Neural cell (in vitro differentiated cells): ENCODE results near the gene CANX. TPM values are rescaled to one million over a fixed set of nuclear protein-coding genes. Genes with fewer than 3 reads are reported as not detected.

Experiments
- H2AFZ ChIP-seq: fragments of 200-600, 300-800 bp; sonication (generic), shearing (Covaris generic); 2 replicates; pipeline ENCODE4 v1.6.0; 2014; ENCODE audit warnings: low read depth, mild to moderate bottlenecking, antibody characterized with exemption, low read length, moderate library complexity
- H3F3A ChIP-seq: fragments of 200-600 bp; shearing (Covaris generic); 2 replicates; pipeline ENCODE4 v1.6.1; 2016; ENCODE audit warnings: mild to moderate bottlenecking, moderate library complexity, mixed read lengths, antibody characterized with exemption, low read length; ENCODE audit not compliant: insufficient read depth, poor library complexity, severe bottlenecking
- H3K27ac ChIP-seq: fragments of 200-600, 300-800 bp; sonication (generic), shearing (Covaris generic); 2 replicates; pipeline ENCODE4 v1.5.1; 2014; ENCODE audit warnings: mild to moderate bottlenecking, low read length, moderate library complexity
- H3K27me3 ChIP-seq: fragments of 300-800, 200-600 bp; sonication (generic), shearing (Covaris generic); 2 replicates; pipeline ENCODE4 v1.6.0; 2014; ENCODE audit warnings: mild to moderate bottlenecking, low read depth, low read length, moderate library complexity; ENCODE audit not compliant: insufficient read depth
- H3K36me3 ChIP-seq: fragments of 300-800, 200-600 bp; sonication (generic), shearing (Covaris generic); 2 replicates; pipeline ENCODE4 v1.5.1; 2014; ENCODE audit warnings: mild to moderate bottlenecking, antibody characterized with exemption, low read length, moderate library complexity; ENCODE audit not compliant: insufficient read depth
- H3K4me2 ChIP-seq: fragments of 300-800, 200-600 bp; sonication (generic), shearing (Covaris generic); 2 replicates; pipeline ENCODE4 v1.6.0; 2014; ENCODE audit warnings: mild to moderate bottlenecking, low read length
- H3K4me3 ChIP-seq: fragments of 300-800, 200-600 bp; sonication (generic), shearing (Covaris generic); 2 replicates; pipeline ENCODE4 v1.5.1; 2014; ENCODE audit warnings: mild to moderate bottlenecking, low read length, moderate library complexity
- H3K79me2 ChIP-seq: fragments of 200-600 bp; shearing (Covaris generic); replicated peaks from 2 replicates; pipeline ENCODE4 v1.6.0; 2014; ENCODE audit warnings: mild to moderate bottlenecking, low read length, moderate library complexity; ENCODE audit not compliant: insufficient read depth
- H3K9ac ChIP-seq: fragments of 300-800, 200-600 bp; sonication (generic), shearing (Covaris generic); 2 replicates; pipeline ENCODE4 v1.6.1; 2016; ENCODE audit warnings: mild to moderate bottlenecking, low read length, mixed read lengths
- H3K9me2 ChIP-seq: fragments of 200-600 bp; shearing (Covaris generic); 2 replicates; pipeline ENCODE4 v1.6.1; 2016; ENCODE audit warnings: mild to moderate bottlenecking, low read length, mixed read lengths; ENCODE audit not compliant: insufficient read depth
- H3K9me3 ChIP-seq: fragments of 200-600, 300-800 bp; sonication (generic), shearing (Covaris generic); 2 replicates; pipeline ENCODE4 v1.6.1; 2016; ENCODE audit warnings: mild to moderate bottlenecking, mixed run types, low read length, moderate library complexity, mixed read lengths
- H4K20me1 ChIP-seq: fragments of 200-600 bp; shearing (Covaris generic); 2 replicates; pipeline ENCODE4 v1.6.1; 2016; ENCODE audit warnings: mild to moderate bottlenecking, mixed run types; ENCODE audit not compliant: insufficient read depth
- EP300 ChIP-seq: fragments of 450-650 bp; conservative IDR thresholded peaks from 2 replicates; pipeline ENCODE4 v1.6.1; 2014; ENCODE audit warnings: antibody characterized with exemption, mild to moderate bottlenecking, moderate library complexity; ENCODE audit not compliant: poor library complexity, severe bottlenecking
- EZH2 ChIP-seq: fragments of 200-600, 300-800 bp; shearing (Covaris generic), sonication (generic); IDR thresholded peaks from 2 replicates; pipeline ENCODE4 v1.6.1; 2014; ENCODE audit warnings: antibody characterized with exemption, low read length, borderline replicate concordance, mild to moderate bottlenecking; ENCODE audit not compliant: insufficient read depth, poor library complexity, severe bottlenecking
- MXI1 ChIP-seq: fragments of 450-650 bp; conservative IDR thresholded peaks from 2 replicates; pipeline ENCODE4 v1.6.1; 2014; ENCODE audit warnings: antibody characterized with exemption, mild to moderate bottlenecking; ENCODE audit not compliant: poor library complexity, severe bottlenecking
- POLR2AphosphoS5 ChIP-seq: IDR thresholded peaks from 2 replicates; pipeline ENCODE4 v1.6.1; 2012
- RAD21 ChIP-seq: fragments of 450-650 bp; conservative IDR thresholded peaks from 2 replicates; pipeline ENCODE4 v1.6.1; 2014; ENCODE audit warnings: antibody characterized with exemption, mild to moderate bottlenecking, moderate library complexity
- SMC3 ChIP-seq: fragments of 450-650 bp; conservative IDR thresholded peaks from 2 replicates; pipeline ENCODE4 v1.6.1; 2014; ENCODE audit warnings: antibody characterized with exemption, mild to moderate bottlenecking, moderate library complexity; ENCODE audit not compliant: poor library complexity
- TAF1 ChIP-seq: IDR thresholded peaks from 2 replicates; pipeline ENCODE4 v1.6.1; 2012; ENCODE audit warnings: low read depth
- polyA plus RNA-seq: library from polyadenylated mRNA; depleted of rRNA; stranded (reverse); fragments of >200 nt; gene quantifications from 2 replicates; pipeline ENCODE4 v1.2.3, GENCODE V29; 2014
- TF ChIP-seq, protein P1 (sequence below): IDR thresholded peaks from 2 replicates; pipeline ENCODE4 v1.6.1; 2012; ENCODE audit warnings: borderline replicate concordance
- TF ChIP-seq, protein P2 (sequence below): fragments of 450-650 bp; IDR thresholded peaks from 2 replicates; pipeline ENCODE4 v1.5.1; 2014; ENCODE audit warnings: antibody characterized with exemption, mild to moderate bottlenecking, moderate library complexity; ENCODE audit not compliant: poor library complexity, severe bottlenecking

The CANX gene
- polyA plus RNA-seq, 1 donor from 2014 or later = 232 TPM

GRCh38 chr5:179749857-179750508 lies 51.2 kb downstream of the CANX start:
- no peaks in the 10 kb centered on the region for H3F3A ChIP-seq
- no peak overlapping the region for H2AFZ ChIP-seq
- peaks cover 71% of the 10 kb centered on the region for H3K79me2 ChIP-seq
- peaks cover 6% of the 10 kb centered on the region for H3K36me3 ChIP-seq
- H3K4me2 ChIP-seq = no peak overlapping the region
- H4K20me1 ChIP-seq = peaks cover 5% of the 10 kb centered on the region
- H3K9me3 ChIP-seq = no peaks in the 10 kb centered on the region
- H3K9me2 ChIP-seq = no peaks in the 10 kb centered on the region
- no peak overlapping the region for H3K4me3 ChIP-seq
- TF ChIP-seq RAD21 (no peak), SMC3 (no peak)
- H3K9ac ChIP-seq = no peak overlapping the region
- no peaks in the 10 kb centered on the region for H3K27me3 ChIP-seq
- H3K27ac ChIP-seq = no peak overlapping the region

- Histone ChIP-seq H3K27me3 (no peaks in the 10 kb centered on the region), H3K36me3 (peaks cover 6% of the 10 kb centered on the region), H2AFZ (no peak overlapping the region), H3K4me2 (no peak overlapping the region), H3K4me3 (no peak overlapping the region), H3K9ac (no peak overlapping the region), H3F3A (no peaks in the 10 kb centered on the region), H3K79me2 (peaks cover 76% of the 10 kb centered on the region), H3K9me2 (no peaks in the 10 kb centered on the region), H3K9me3 (no peaks in the 10 kb centered on the region), H4K20me1 (peaks cover 9% of the 10 kb centered on the region), H3K27ac (no peak overlapping the region)
- no peak for TF ChIP-seq POLR2AphosphoS5
- TF ChIP-seq, protein P1, sequence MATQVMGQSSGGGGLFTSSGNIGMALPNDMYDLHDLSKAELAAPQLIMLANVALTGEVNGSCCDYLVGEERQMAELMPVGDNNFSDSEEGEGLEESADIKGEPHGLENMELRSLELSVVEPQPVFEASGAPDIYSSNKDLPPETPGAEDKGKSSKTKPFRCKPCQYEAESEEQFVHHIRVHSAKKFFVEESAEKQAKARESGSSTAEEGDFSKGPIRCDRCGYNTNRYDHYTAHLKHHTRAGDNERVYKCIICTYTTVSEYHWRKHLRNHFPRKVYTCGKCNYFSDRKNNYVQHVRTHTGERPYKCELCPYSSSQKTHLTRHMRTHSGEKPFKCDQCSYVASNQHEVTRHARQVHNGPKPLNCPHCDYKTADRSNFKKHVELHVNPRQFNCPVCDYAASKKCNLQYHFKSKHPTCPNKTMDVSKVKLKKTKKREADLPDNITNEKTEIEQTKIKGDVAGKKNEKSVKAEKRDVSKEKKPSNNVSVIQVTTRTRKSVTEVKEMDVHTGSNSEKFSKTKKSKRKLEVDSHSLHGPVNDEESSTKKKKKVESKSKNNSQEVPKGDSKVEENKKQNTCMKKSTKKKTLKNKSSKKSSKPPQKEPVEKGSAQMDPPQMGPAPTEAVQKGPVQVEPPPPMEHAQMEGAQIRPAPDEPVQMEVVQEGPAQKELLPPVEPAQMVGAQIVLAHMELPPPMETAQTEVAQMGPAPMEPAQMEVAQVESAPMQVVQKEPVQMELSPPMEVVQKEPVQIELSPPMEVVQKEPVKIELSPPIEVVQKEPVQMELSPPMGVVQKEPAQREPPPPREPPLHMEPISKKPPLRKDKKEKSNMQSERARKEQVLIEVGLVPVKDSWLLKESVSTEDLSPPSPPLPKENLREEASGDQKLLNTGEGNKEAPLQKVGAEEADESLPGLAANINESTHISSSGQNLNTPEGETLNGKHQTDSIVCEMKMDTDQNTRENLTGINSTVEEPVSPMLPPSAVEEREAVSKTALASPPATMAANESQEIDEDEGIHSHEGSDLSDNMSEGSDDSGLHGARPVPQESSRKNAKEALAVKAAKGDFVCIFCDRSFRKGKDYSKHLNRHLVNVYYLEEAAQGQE = no peak
- TF ChIP-seq RAD21 = no peak
- TF ChIP-seq TAF1 = no peak
- TF ChIP-seq EZH2 = no peak
- TF ChIP-seq EP300 = no peak
- TF ChIP-seq, protein P2, sequence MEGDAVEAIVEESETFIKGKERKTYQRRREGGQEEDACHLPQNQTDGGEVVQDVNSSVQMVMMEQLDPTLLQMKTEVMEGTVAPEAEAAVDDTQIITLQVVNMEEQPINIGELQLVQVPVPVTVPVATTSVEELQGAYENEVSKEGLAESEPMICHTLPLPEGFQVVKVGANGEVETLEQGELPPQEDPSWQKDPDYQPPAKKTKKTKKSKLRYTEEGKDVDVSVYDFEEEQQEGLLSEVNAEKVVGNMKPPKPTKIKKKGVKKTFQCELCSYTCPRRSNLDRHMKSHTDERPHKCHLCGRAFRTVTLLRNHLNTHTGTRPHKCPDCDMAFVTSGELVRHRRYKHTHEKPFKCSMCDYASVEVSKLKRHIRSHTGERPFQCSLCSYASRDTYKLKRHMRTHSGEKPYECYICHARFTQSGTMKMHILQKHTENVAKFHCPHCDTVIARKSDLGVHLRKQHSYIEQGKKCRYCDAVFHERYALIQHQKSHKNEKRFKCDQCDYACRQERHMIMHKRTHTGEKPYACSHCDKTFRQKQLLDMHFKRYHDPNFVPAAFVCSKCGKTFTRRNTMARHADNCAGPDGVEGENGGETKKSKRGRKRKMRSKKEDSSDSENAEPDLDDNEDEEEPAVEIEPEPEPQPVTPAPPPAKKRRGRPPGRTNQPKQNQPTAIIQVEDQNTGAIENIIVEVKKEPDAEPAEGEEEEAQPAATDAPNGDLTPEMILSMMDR = no peak
- TF ChIP-seq SMC3 = no peak
- TF ChIP-seq MXI1 = no peak
These were observed 55.2 kb downstream of the CANX start for GRCh38 chr5:179753971-179754370.
